Stomach smooth muscle (tissue), 2 donors: ENCODE data around the gene HYCC2.
"Not testable (repeated sequence)": the region's sequence is repeated elsewhere in the genome, so short reads cannot be mapped to it uniquely, and the experiment has no call there.

Experiments used
- H3K27ac ChIP-seq: one replicate; pipeline ENCODE4 v1.7.0; 2013; ENCODE audit warnings: mild to moderate bottlenecking, low read length, inconsistent platforms
- H3K27me3 ChIP-seq, 2 donors: one replicate each; pipeline ENCODE4 v1.7.0; 2013; ENCODE audit warnings: low read length in 2 of 2; ENCODE audit not compliant: insufficient read depth in 2 of 2, control insufficient read depth in 1 of 2
- H3K36me3 ChIP-seq, 2 donors: one replicate each; pipeline ENCODE4 v1.7.0; 2013; ENCODE audit warnings: low read length in 2 of 2; ENCODE audit not compliant: control insufficient read depth in 2 of 2, insufficient read depth in 2 of 2
- H3K4me1 ChIP-seq: one replicate; pipeline ENCODE4 v1.7.0; 2013; ENCODE audit warnings: low read length; ENCODE audit not compliant: control insufficient read depth, insufficient read depth
- H3K4me3 ChIP-seq, 2 donors: one replicate each; pipeline ENCODE4 v1.7.0; 2013; ENCODE audit warnings: low read length in 2 of 2
- H3K9ac ChIP-seq, 2 donors: one replicate each; pipeline ENCODE4 v1.7.0; 2013; ENCODE audit warnings: low read length in 2 of 2, mild to moderate bottlenecking in 1 of 2
- H3K9me3 ChIP-seq, 2 donors: one replicate each; pipeline ENCODE4 v1.7.0; 2013; ENCODE audit warnings: low read length in 2 of 2; ENCODE audit not compliant: control insufficient read depth in 2 of 2
- donor health status: healthy.
- donor health status: Pancreatic carcinoma.

Gene HYCC2

GRCh38 chr2:201042451-201042850 is 29.0 kb downstream of the HYCC2 start:
- H3K9me3 ChIP-seq, H3K27ac ChIP-seq, H3K4me3 ChIP-seq, H3K4me1 ChIP-seq, H3K9ac ChIP-seq, H3K36me3 ChIP-seq, H3K27me3 ChIP-seq: not testable (repeated sequence)

GRCh38 chr2:201040867-201041628 is 30.4 kb downstream of the HYCC2 start:
- no peaks in the 10 kb centered on the region for H3K36me3 ChIP-seq
- no peak overlapping the region for H3K27ac ChIP-seq
- no peaks in the 10 kb centered on the region for H3K27me3 ChIP-seq
- no peaks in the 10 kb centered on the region for H3K9me3 ChIP-seq
- H3K4me3 ChIP-seq: no peak overlapping the region
- H3K9ac ChIP-seq: no peak overlapping the region
- H3K4me1 ChIP-seq: no peaks in the 10 kb centered on the region

GRCh38 chr2:201038855-201039254 is 32.6 kb downstream of the HYCC2 start:
- Histone ChIP-seq H3K4me1 (no peaks in the 10 kb centered on the region), H3K9me3 (no peaks in the 10 kb centered on the region), H3K27ac (no peak overlapping the region), H3K36me3 (no peaks in the 10 kb centered on the region), H3K9ac (no peak overlapping the region), H3K4me3 (no peak overlapping the region), H3K27me3 (no peaks in the 10 kb centered on the region)

GRCh38 chr2:201038361-201038760 is 33.1 kb downstream of the HYCC2 start:
- not testable (repeated sequence) for H3K36me3 ChIP-seq, H3K4me3 ChIP-seq, H3K4me1 ChIP-seq, H3K27me3 ChIP-seq, H3K9me3 ChIP-seq, H3K27ac ChIP-seq, H3K9ac ChIP-seq

- H3K9me3 ChIP-seq, H3K4me1 ChIP-seq, H3K4me3 ChIP-seq, H3K9ac ChIP-seq, H3K27ac ChIP-seq, H3K27me3 ChIP-seq, H3K36me3 ChIP-seq: not testable (repeated sequence)
Measured at GRCh38 chr2:201034355-201034754, 37.1 kb downstream of the HYCC2 start.

- Histone ChIP-seq H3K4me1 (no peaks in the 10 kb centered on the region), H3K9ac (no peak overlapping the region), H3K4me3 (no peak overlapping the region), H3K9me3 (no peaks in the 10 kb centered on the region), H3K36me3 (peaks cover 8 to 12% of the 10 kb centered on the region in 2 donors), H3K27ac (no peak overlapping the region), H3K27me3 (no peaks in the 10 kb centered on the region)
Measured at GRCh38 chr2:201024518-201024917, 47.0 kb downstream of the HYCC2 start.

- no peaks in the 10 kb centered on the region for H3K27me3 ChIP-seq
- H3K9me3 ChIP-seq: no peaks in the 10 kb centered on the region
- no peak overlapping the region for H3K27ac ChIP-seq
- no peaks in the 10 kb centered on the region for H3K4me1 ChIP-seq
- H3K36me3 ChIP-seq: peaks cover 8 to 13% of the 10 kb centered on the region in 2 donors
- H3K9ac ChIP-seq: no peak overlapping the region
- no peak overlapping the region for H3K4me3 ChIP-seq
Measured at GRCh38 chr2:201021914-201022313, 49.6 kb downstream of the HYCC2 start.
